GM18498 (cell line): ENCODE results near the gene PELI3.
A peak's percentile ranks its signal among the peaks of the same experiment; 100 is the strongest.

Experiments used
- ATAC-seq: cut with Tn5 transposase; IDR thresholded peaks from one replicate; pipeline ENCODE4 v1.9.1; 2021; ENCODE audit warnings: mild to moderate bottlenecking, moderate library complexity; ENCODE audit not compliant: unreplicated experiment

The PELI3 gene

GRCh38 chr11:66497206-66497605, 30.5 kb downstream of the PELI3 start:
- no peak for ATAC-seq

- ATAC-seq: no peak
Measured at GRCh38 chr11:66498506-66498905, 31.8 kb downstream of the PELI3 start.

- no peak for ATAC-seq
Measured at GRCh38 chr11:66505276-66505816, 38.6 kb downstream of the PELI3 start.

GRCh38 chr11:66509131-66509561, 42.4 kb downstream of the PELI3 start:
- ATAC-seq: no peak

- ATAC-seq: peak; percentile 93
Measured at GRCh38 chr11:66510271-66510989, 43.7 kb downstream of the PELI3 start, which contains the start of gene BBS1. Gene BBS1, plus strand, starts transcription at chr11:66510635. Its CDS starts 25 bp downstream, at chr11:66510660.

- ATAC-seq: no peak
Measured at GRCh38 chr11:66510990-66511339, 44.3 kb downstream of the PELI3 start.

- no peak for ATAC-seq
Measured at GRCh38 chr11:66523611-66524010, 56.9 kb downstream of the PELI3 start.

GRCh38 chr11:66524304-66525040, 57.8 kb downstream of the PELI3 start:
- ATAC-seq: no peak
